ENCODE results near the gene NSUN5. TPM values are rescaled to one million over a fixed set of nuclear protein-coding genes. Genes with fewer than 3 reads are reported as not detected.

NSUN5 gene
- total and polyA plus RNA-seq, 8 donors: 14.5 to 26.0 (median 17.5) TPM

GRCh38 chr7:73353243-73353642 lies 44.6 kb upstream of the NSUN5 start:
- no peak for DNase-seq
- intact Hi-C loops (cut with DNase I): no loop called here
- Histone ChIP-seq H3K4me3 (no peak overlapping the region), H3K27me3 (no peaks in the 10 kb centered on the region), H3K36me3 (no peaks in the 10 kb centered on the region), H3K27ac (no peak overlapping the region), H3K4me1 (no peaks in the 10 kb centered on the region), H3K9me3 (no peaks in the 10 kb centered on the region)
- TF ChIP-seq CTCF (IDR thresholded peaks at IDR 0.05): no peak
- ATAC-seq: no peak

- H3K4me3 ChIP-seq: no peak overlapping the region
- TF ChIP-seq CTCF (IDR thresholded peaks at IDR 0.05): no peak
- no peaks in the 10 kb centered on the region for H3K27me3 ChIP-seq
- intact Hi-C loops (cut with DNase I): no loop called here
- H3K36me3 ChIP-seq: no peaks in the 10 kb centered on the region
- no peak for DNase-seq
- H3K4me1 ChIP-seq: no peaks in the 10 kb centered on the region
- no peak for ATAC-seq
- no peak overlapping the region for H3K27ac ChIP-seq
- H3K9me3 ChIP-seq: no peaks in the 10 kb centered on the region
Observed at GRCh38 chr7:73352784-73353183, 44.2 kb upstream of the NSUN5 start.

GRCh38 chr7:73351447-73352167 lies 43.0 kb upstream of the NSUN5 start:
- no peak overlapping the region for H3K4me3 ChIP-seq
- H3K27me3 ChIP-seq: no peaks in the 10 kb centered on the region
- intact Hi-C loops (cut with DNase I): no loop called here
- ATAC-seq: no peak
- H3K4me1 ChIP-seq: no peaks in the 10 kb centered on the region
- H3K9me3 ChIP-seq: no peaks in the 10 kb centered on the region
- no peak overlapping the region for H3K27ac ChIP-seq
- DNase-seq: no peak
- TF ChIP-seq CTCF (IDR thresholded peaks at IDR 0.05): no peak
- no peaks in the 10 kb centered on the region for H3K36me3 ChIP-seq

GRCh38 chr7:73350306-73351068 lies 41.9 kb upstream of the NSUN5 start:
- no peak for TF ChIP-seq CTCF (IDR thresholded peaks at IDR 0.05)
- H3K9me3 ChIP-seq: no peaks in the 10 kb centered on the region
- H3K4me1 ChIP-seq: no peaks in the 10 kb centered on the region
- no peaks in the 10 kb centered on the region for H3K27me3 ChIP-seq
- H3K36me3 ChIP-seq: no peaks in the 10 kb centered on the region
- H3K27ac ChIP-seq: no peak overlapping the region
- intact Hi-C loops (cut with DNase I): no loop called here
- H3K4me3 ChIP-seq: no peak overlapping the region
- no peak for ATAC-seq
- no peak for DNase-seq

- H3K9me3 ChIP-seq: no peaks in the 10 kb centered on the region
- no peak for TF ChIP-seq CTCF (IDR thresholded peaks at IDR 0.05)
- no peaks in the 10 kb centered on the region for H3K36me3 ChIP-seq
- no peak overlapping the region for H3K4me3 ChIP-seq
- intact Hi-C loops (cut with DNase I): loop anchor here in 1 of 2 donors (10.0 kb wide), 1 partner anchor 95 kb away; no protein-coding TSS in a partner anchor
- no peak for DNase-seq
- no peaks in the 10 kb centered on the region for H3K27me3 ChIP-seq
- H3K4me1 ChIP-seq: no peaks in the 10 kb centered on the region
- no peak overlapping the region for H3K27ac ChIP-seq
- ATAC-seq: no peak
Observed at GRCh38 chr7:73349763-73350162, 41.1 kb upstream of the NSUN5 start.
